Neuronal stem cell (in vitro differentiated cells): ENCODE results near the gene CRLF1.

Experiments
- DNase-seq: peaks from one replicate; pipeline ENCODE4 v3.0.0-alpha.2; 2013; ENCODE audit warnings: low spot score
- H2AFZ ChIP-seq: one replicate; pipeline ENCODE4 v1.6.1; 2013; ENCODE audit warnings: mild to moderate bottlenecking, low read length, inconsistent platforms
- H2AK5ac ChIP-seq: 2 replicates; pipeline ENCODE4 v1.6.1; 2013; ENCODE audit warnings: low read depth, mild to moderate bottlenecking, inconsistent platforms, low read length, moderate library complexity, mixed read lengths
- H2BK120ac ChIP-seq: 2 replicates; pipeline ENCODE4 v1.6.1; 2013; ENCODE audit warnings: low read depth, mild to moderate bottlenecking, inconsistent platforms, low read length, moderate library complexity, mixed read lengths
- H2BK12ac ChIP-seq: one replicate; pipeline ENCODE4 v1.6.1; 2013; ENCODE audit warnings: low read length, inconsistent platforms
- H2BK15ac ChIP-seq: 2 replicates; pipeline ENCODE4 v1.6.1; 2013; ENCODE audit warnings: mild to moderate bottlenecking, low read length, inconsistent platforms, mixed read lengths
- H2BK5ac ChIP-seq: one replicate; pipeline ENCODE4 v1.6.1; 2013; ENCODE audit warnings: inconsistent platforms, mild to moderate bottlenecking, low read length, moderate library complexity
- H3K14ac ChIP-seq: one replicate; pipeline ENCODE4 v1.6.1; 2013; ENCODE audit warnings: low read length, inconsistent platforms
- H3K18ac ChIP-seq: 2 replicates; pipeline ENCODE4 v1.6.1; 2013; ENCODE audit warnings: low read length, inconsistent platforms
- H3K23ac ChIP-seq: 2 replicates; pipeline ENCODE4 v1.6.1; 2013; ENCODE audit warnings: low read depth, mild to moderate bottlenecking, mixed read lengths, low read length, inconsistent platforms; ENCODE audit not compliant: poor library complexity
- H3K27ac ChIP-seq: replicated peaks from 3 replicates; pipeline ENCODE4 v1.5.1; 2013; ENCODE audit warnings: low read length, inconsistent platforms
- H3K27me3 ChIP-seq, 3 experiments: 2 replicates each; pipeline ENCODE4 v1.6.1; 2013; ENCODE audit warnings: low read length in 3 of 3, mild to moderate bottlenecking in 2 of 3, inconsistent platforms in 1 of 3, low read depth in 1 of 3, mixed read lengths in 1 of 3, moderate library complexity in 1 of 3; ENCODE audit not compliant: control insufficient read depth in 3 of 3, insufficient read depth in 3 of 3
- H3K36me3 ChIP-seq, 2 donors: replicated peaks in 1 of 2; 2 replicates each; pipeline ENCODE4 v1.6.1; 2013; ENCODE audit warnings: low read length in 2 of 2; ENCODE audit not compliant: control insufficient read depth in 2 of 2, insufficient read depth in 2 of 2
- H3K4ac ChIP-seq: 2 replicates; pipeline ENCODE4 v1.6.1; 2013; ENCODE audit warnings: inconsistent platforms, mild to moderate bottlenecking, low read length, moderate library complexity
- H3K4me1 ChIP-seq, 2 donors: 1 replicate in 1 of 2; 2 replicates in 1 of 2; pipeline ENCODE4 v1.6.1; 2013; ENCODE audit warnings: low read length in 2 of 2, low read depth in 1 of 2; ENCODE audit not compliant: control insufficient read depth in 2 of 2, insufficient read depth in 1 of 2
- H3K4me2 ChIP-seq: one replicate; pipeline ENCODE4 v1.6.1; 2013; ENCODE audit warnings: mild to moderate bottlenecking, low read length, inconsistent platforms; ENCODE audit not compliant: insufficient read depth, poor library complexity, severe bottlenecking
- H3K4me3 ChIP-seq, 2 donors: 2 replicates each; pipeline ENCODE4 v1.5.1; 2013; ENCODE audit warnings: low read length in 2 of 2, mild to moderate bottlenecking in 2 of 2, inconsistent platforms in 1 of 2, moderate library complexity in 1 of 2
- H3K79me1 ChIP-seq: one replicate; pipeline ENCODE4 v1.6.1; 2013; ENCODE audit warnings: low read depth, mild to moderate bottlenecking, inconsistent platforms, low read length, moderate library complexity
- H3K9ac ChIP-seq: one replicate; pipeline ENCODE4 v1.6.1; 2013; ENCODE audit warnings: mild to moderate bottlenecking, low read depth, low read length, inconsistent platforms; ENCODE audit not compliant: poor library complexity
- H3K9me3 ChIP-seq, 2 donors: replicated peaks in 1 of 2; 2 replicates each; pipeline versions ENCODE3 to v1.6.1; 2013; ENCODE audit warnings: low read length in 2 of 2, mild to moderate bottlenecking in 2 of 2, inconsistent platforms in 1 of 2, low read depth in 1 of 2, mixed read lengths in 1 of 2, moderate library complexity in 1 of 2; ENCODE audit not compliant: control insufficient read depth in 2 of 2, insufficient read depth in 1 of 2
- H4K8ac ChIP-seq: one replicate; pipeline ENCODE4 v1.6.1; 2013; ENCODE audit warnings: low read depth, mild to moderate bottlenecking, inconsistent platforms, low read length, moderate library complexity
- H4K91ac ChIP-seq: one replicate; pipeline ENCODE4 v1.6.1; 2013; ENCODE audit warnings: low read length, low read depth, mild to moderate bottlenecking, inconsistent platforms; ENCODE audit not compliant: poor library complexity
- WGBS, 2 donors: extraction: QIAGEN DNeasy Blood & Tissue Kit; methylation state at CpG; one replicate each; pipeline ENCODE4 v1.1.7; 2013; ENCODE audit warnings: missing lambda C conversion rate in 2 of 2, mixed read lengths in 1 of 2; ENCODE audit not compliant: insufficient read length in 2 of 2, insufficient replicate concordance in 1 of 2; ENCODE audit errors: extremely low coverage in 2 of 2; 5-methylcytosine and 5-hydroxymethylcytosine counted together

Gene CRLF1

GRCh38 chr19:18596752-18597157 is 9.8 kb downstream of the CRLF1 start:
- Histone ChIP-seq H3K36me3 (peaks cover 0 to 3% of the 10 kb centered on the region in 2 donors), H2BK5ac (no peak overlapping the region), H3K18ac (peak overlapping the region; percentile 94), H3K14ac (no peak overlapping the region), H3K4me2 (no peak overlapping the region), H3K27ac (no peak overlapping the region), H3K4me1 (peaks cover 7 to 14% of the 10 kb centered on the region in 2 donors), H3K27me3 (peaks cover 0 to 23% (median 6%) of the 10 kb centered on the region in 3 experiments), H4K8ac (no peak overlapping the region), H2AK5ac (no peak overlapping the region), H2AFZ (no peak overlapping the region), H3K9ac (no peak overlapping the region), H3K79me1 (peaks cover 2% of the 10 kb centered on the region), H3K9me3 (no peaks in the 10 kb centered on the region), H3K23ac (peak overlapping the region; percentile 85), H2BK12ac (peak overlapping the region; percentile 10), H2BK120ac (no peak overlapping the region), H4K91ac (no peak overlapping the region), H2BK15ac (peak overlapping the region; percentile 71), H3K4me3 (no peak overlapping the region), H3K4ac (no peak overlapping the region)
- no CpG with 5 or more reads among the region's 21 CpGs for WGBS, 2 donors
- no peak for DNase-seq

DNA sequence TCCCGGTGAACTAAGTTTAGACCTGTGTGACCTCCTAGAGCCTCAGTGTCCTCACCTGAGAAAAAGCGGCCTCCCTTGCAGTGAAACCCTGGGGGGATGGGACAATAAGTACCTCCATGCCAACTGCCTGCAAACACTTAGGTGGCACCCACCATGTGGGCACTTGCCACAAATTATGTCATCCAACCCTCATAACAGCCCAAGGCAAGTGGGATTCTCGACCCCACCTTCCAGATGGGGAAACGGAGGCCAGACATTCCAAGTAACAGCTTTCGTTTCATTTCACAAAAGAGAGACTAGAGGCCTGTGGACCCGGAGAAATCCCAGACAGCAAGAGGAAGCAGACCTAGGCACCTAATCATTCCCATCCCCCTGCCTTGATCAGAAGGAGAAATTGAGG is 11.1 kb downstream of the CRLF1 start:
- Histone ChIP-seq H2AFZ (no peak overlapping the region), H3K4me3 (no peak overlapping the region), H2AK5ac (no peak overlapping the region), H2BK12ac (no peak overlapping the region), H3K4me1 (peaks cover 7 to 18% of the 10 kb centered on the region in 2 donors), H3K27me3 (peaks cover 0 to 16% (median 0%) of the 10 kb centered on the region in 3 experiments), H2BK15ac (no peak overlapping the region), H3K18ac (no peak overlapping the region), H3K9ac (no peak overlapping the region), H3K27ac (no peak overlapping the region), H3K4ac (no peak overlapping the region), H3K36me3 (peaks cover 3 to 10% of the 10 kb centered on the region in 2 donors), H2BK5ac (no peak overlapping the region), H3K4me2 (no peak overlapping the region), H4K8ac (no peak overlapping the region), H3K14ac (no peak overlapping the region), H3K23ac (no peak overlapping the region), H3K9me3 (no peaks in the 10 kb centered on the region), H3K79me1 (peaks cover 2% of the 10 kb centered on the region), H2BK120ac (no peak overlapping the region), H4K91ac (no peak overlapping the region)
- DNase-seq = no peak
- WGBS, 2 donors = no CpG with 5 or more reads among the region's 6 CpGs

GRCh38 chr19:18594824-18595373 is 11.7 kb downstream of the CRLF1 start:
- peak overlapping the region; percentile 94 for H3K18ac ChIP-seq
- H2AK5ac ChIP-seq = peak overlapping the region; percentile 88
- H4K8ac ChIP-seq = no peak overlapping the region
- no CpG with 5 or more reads among the region's 26 CpGs for WGBS, 2 donors
- no peak overlapping the region for H3K4ac ChIP-seq
- peak overlapping the region; percentile 60 for H3K9ac ChIP-seq
- peaks cover 10 to 18% of the 10 kb centered on the region in 2 donors for H3K4me1 ChIP-seq
- peaks cover 3 to 13% of the 10 kb centered on the region in 2 donors for H3K36me3 ChIP-seq
- H2BK5ac ChIP-seq = peak overlapping the region; percentile 9
- H3K27me3 ChIP-seq = peaks cover 0 to 16% (median 0%) of the 10 kb centered on the region in 3 experiments
- no peak overlapping the region for H3K14ac ChIP-seq
- peaks cover 2% of the 10 kb centered on the region for H3K79me1 ChIP-seq
- DNase-seq = no peak
- peak overlapping the region; percentile 90 for H2AFZ ChIP-seq
- no peak overlapping the region for H4K91ac ChIP-seq
- peak overlapping the region; percentile 99 for H2BK12ac ChIP-seq
- peak overlapping the region; percentile 94 for H3K4me2 ChIP-seq
- H3K4me3 ChIP-seq = peak overlapping the region; percentile 0 to 21
- H3K23ac ChIP-seq = peak overlapping the region; percentile 89
- no peak overlapping the region for H3K27ac ChIP-seq
- no peak overlapping the region for H2BK15ac ChIP-seq
- no peaks in the 10 kb centered on the region for H3K9me3 ChIP-seq
- H2BK120ac ChIP-seq = peak overlapping the region; percentile 6

- Histone ChIP-seq H2BK120ac (peak overlapping the region; percentile 6), H2BK12ac (peak overlapping the region; percentile 99), H2BK5ac (peak overlapping the region; percentile 9), H3K4ac (peak overlapping the region; percentile 66), H4K91ac (no peak overlapping the region), H3K79me1 (peaks cover 2% of the 10 kb centered on the region), H2AK5ac (peak overlapping the region; percentile 88), H2BK15ac (peak overlapping the region; percentile 58), H3K27me3 (peaks cover 0 to 11% (median 0%) of the 10 kb centered on the region in 3 experiments), H2AFZ (peak overlapping the region; percentile 90), H3K9ac (peak overlapping the region; percentile 93), H3K36me3 (peaks cover 3 to 13% of the 10 kb centered on the region in 2 donors), H3K14ac (peak overlapping the region; percentile 38), H3K27ac (no peak overlapping the region), H3K4me2 (peak overlapping the region; percentile 94), H3K18ac (peak overlapping the region; percentile 95), H3K4me3 (peak overlapping the region; percentile 21 to 72), H3K9me3 (no peaks in the 10 kb centered on the region), H4K8ac (no peak overlapping the region), H3K23ac (peak overlapping the region; percentile 89), H3K4me1 (peaks cover 16 to 18% of the 10 kb centered on the region in 2 donors)
- WGBS, 2 donors = no CpG with 5 or more reads among the region's 54 CpGs
- DNase-seq = peak; percentile 82
Measured at GRCh38 chr19:18594096-18594823, 12.3 kb downstream of the CRLF1 start.
